VCaP (cell line): Measurements from ENCODE around the gene KIF1A.

Experiments used
- H3K27ac ChIP-seq: fragments of 450-650 bp; 2 replicates; pipeline ENCODE4 v1.5.1; 2017
- TF ChIP-seq, protein P1 (sequence below): fragments of 450-650 bp; conservative IDR thresholded peaks from 2 replicates; pipeline ENCODE4 v1.5.1; 2017; ENCODE audit warnings: mild to moderate bottlenecking, moderate library complexity

KIF1A gene

DNA sequence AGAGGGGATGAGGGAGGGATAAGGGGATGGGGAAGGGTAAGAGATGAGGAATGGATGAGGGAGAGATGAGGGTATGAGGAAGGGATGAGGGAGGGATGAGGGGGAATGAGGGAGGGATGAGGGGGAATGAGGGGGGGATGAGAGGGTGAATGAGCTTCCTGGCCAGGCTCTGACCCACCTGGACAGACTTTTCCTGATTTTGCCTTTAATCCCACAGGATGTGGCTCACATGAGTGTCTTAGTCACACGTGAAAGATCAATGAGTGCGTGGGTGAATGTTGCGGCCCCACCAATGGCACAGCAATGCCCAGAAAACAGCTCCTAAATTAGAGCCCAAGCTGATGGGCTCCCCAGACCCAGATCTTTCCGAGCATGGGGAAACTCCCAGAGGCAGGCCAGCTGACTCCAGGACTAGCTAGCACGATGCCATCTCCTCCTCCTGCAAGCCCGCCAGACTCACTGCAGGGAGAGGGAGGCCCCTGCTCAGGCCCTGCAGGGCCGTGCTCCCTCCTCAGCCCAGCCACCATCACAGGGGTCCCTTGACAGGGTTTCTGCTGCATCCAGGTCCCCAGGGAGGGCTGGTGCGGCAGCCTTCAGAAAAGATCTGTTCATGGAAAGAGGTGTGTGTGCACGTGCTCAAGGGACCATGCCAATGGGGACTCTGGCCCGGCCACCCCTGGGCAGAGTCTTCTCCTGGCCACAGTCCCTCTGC is 87.0 kb downstream of the KIF1A start:
- H3K27ac ChIP-seq, result no peak overlapping the region
- TF ChIP-seq, protein P1, sequence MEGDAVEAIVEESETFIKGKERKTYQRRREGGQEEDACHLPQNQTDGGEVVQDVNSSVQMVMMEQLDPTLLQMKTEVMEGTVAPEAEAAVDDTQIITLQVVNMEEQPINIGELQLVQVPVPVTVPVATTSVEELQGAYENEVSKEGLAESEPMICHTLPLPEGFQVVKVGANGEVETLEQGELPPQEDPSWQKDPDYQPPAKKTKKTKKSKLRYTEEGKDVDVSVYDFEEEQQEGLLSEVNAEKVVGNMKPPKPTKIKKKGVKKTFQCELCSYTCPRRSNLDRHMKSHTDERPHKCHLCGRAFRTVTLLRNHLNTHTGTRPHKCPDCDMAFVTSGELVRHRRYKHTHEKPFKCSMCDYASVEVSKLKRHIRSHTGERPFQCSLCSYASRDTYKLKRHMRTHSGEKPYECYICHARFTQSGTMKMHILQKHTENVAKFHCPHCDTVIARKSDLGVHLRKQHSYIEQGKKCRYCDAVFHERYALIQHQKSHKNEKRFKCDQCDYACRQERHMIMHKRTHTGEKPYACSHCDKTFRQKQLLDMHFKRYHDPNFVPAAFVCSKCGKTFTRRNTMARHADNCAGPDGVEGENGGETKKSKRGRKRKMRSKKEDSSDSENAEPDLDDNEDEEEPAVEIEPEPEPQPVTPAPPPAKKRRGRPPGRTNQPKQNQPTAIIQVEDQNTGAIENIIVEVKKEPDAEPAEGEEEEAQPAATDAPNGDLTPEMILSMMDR, result no peak

DNA sequence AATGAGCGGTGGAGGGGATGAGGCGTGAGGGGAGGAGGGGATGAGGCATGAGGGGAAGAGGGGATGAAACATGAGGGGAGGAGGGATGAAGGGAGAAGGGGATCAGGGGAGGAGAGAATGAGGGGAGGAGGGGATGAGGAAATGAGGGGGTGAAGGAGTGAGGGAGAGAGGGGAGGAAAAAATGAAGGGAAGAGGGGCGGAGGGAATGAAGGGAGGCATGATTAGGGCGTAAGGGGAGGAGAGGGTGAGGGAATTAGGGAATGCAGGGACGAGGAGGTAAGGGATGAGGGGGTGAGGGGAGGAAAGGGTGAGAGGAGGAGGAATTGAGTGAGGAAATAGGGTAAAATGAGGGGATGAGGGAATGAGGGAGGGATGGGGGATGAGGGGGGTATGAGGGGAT is 87.8 kb downstream of the KIF1A start:
- TF ChIP-seq, protein P1, result no peak
- H3K27ac ChIP-seq, result no peak overlapping the region

DNA sequence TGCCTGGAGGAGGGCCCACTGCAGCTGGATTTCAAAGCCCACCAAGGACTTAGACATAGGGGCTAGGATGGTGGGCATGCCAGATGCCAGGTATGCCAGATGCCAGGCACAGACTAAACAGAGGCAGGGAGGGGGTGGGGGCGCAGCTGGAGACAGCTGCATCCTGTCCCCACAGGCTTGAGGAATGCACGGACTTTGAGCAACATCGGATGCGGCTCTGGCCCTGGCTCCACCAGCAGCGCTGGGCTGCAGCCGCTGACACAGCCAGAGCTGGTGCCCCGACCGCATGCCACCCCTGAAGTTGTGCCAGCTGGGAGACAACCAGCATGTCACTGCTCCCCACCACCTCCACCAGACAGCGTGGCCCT is 88.9 kb downstream of the KIF1A start:
- H3K27ac ChIP-seq, result no peak overlapping the region
- TF ChIP-seq, protein P1, result no peak

GRCh38 chr2:240730501-240731177 is 89.4 kb downstream of the KIF1A start:
- no peak overlapping the region for H3K27ac ChIP-seq
- TF ChIP-seq, protein P1, result no peak

GRCh38 chr2:240728827-240729226 is 91.2 kb downstream of the KIF1A start:
- TF ChIP-seq, protein P1, result no peak
- H3K27ac ChIP-seq, result no peak overlapping the region

GRCh38 chr2:240728361-240728760 is 91.7 kb downstream of the KIF1A start:
- no peak overlapping the region for H3K27ac ChIP-seq
- TF ChIP-seq, protein P1, result no peak

- TF ChIP-seq, protein P1, result no peak
- H3K27ac ChIP-seq, result no peak overlapping the region
Observed at GRCh38 chr2:240727913-240728312, 92.1 kb downstream of the KIF1A start.
